ENCODE data around the gene PTPRD. TPM values are rescaled to one million over a fixed set of nuclear protein-coding genes. Genes with fewer than 3 reads are reported as not detected.

Gene PTPRD
- polyA plus RNA-seq, 4 donors: 99.8 to 230 (median 118) TPM

DNA sequence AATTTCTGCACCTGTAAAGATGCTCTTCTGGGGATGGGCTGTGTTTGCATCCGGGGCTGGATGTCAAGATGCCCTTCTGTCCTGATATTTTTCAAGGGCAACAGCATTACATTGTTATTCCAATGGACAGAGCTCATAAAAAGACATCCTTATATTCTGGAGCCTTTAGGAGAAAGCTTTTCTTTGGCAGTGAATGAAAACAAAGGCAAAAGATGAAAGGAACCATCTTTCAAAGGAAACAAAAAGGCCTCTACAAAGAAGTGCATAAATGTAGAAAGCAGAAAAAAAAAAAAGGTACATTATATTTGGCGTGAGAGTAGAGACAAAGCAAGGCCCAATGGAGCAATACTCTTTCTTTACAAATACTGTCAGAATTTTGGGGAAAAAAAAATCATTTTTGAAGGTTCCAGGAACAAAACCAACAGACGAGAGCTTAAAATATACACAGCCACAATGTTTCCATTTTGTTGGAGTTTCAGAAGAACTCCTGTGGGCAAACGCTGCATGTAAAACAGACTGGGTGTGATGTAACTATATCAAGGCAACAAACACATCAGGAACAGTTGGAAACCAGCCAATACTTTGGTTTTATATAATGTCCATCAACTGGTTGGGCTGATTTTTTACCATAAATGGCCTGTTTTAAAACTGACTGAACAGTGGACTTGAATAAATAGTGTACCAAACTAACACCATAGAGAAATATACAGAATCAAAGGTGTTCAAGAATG, 1927.7 kb downstream of the PTPRD start:
- DNase-seq (ENCODE audit: low read depth in 4 of 4, low spot score in 3 of 4): no peak

- DNase-seq (ENCODE audit: low read depth in 4 of 4, low spot score in 3 of 4): no peak
Observed at GRCh38 chr9:8683496-8683895, 1929.3 kb downstream of the PTPRD start.

DNA sequence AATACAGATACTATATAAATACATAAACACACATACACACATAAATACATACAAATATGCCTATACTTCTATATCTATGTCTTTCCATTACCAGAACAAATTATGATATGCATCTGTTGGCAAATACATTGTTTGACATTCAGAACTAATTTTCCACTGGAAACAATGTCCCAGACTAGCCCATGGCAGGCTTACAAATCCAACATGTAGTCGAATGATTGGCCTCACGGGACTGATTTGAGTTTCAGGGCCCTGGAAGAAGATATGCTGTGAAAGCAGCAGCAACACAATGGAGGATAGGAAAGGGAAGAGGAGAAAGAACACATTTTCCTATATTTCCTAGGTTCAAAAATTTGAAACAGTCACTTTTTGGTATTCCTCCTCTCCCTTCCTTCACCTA, 1932.1 kb downstream of the PTPRD start:
- no peak for DNase-seq (ENCODE audit: low read depth in 4 of 4, low spot score in 3 of 4)

DNA sequence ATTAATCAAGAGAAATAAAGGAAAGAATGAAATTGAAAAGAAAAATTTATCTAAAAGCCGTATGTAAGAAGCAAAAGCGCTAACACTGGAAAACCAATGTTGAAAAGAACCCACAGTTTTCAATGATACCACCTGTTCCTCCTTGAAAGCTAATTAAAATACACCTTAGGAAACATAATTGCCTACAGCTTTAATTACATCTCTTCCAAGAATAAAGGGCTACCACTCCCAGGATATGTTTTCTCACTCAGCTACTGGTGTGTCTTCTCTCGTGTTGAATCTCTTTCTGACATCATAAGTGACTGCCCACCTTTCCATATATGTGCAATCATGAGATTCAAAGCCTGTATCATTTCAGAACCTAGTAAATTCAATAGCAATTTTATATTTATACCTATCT, 1932.6 kb downstream of the PTPRD start:
- no peak for DNase-seq (ENCODE audit: low read depth in 4 of 4, low spot score in 3 of 4)

- DNase-seq (ENCODE audit: low read depth in 4 of 4, low spot score in 3 of 4): no peak
Observed at GRCh38 chr9:8679371-8679822, 1933.4 kb downstream of the PTPRD start.

DNA sequence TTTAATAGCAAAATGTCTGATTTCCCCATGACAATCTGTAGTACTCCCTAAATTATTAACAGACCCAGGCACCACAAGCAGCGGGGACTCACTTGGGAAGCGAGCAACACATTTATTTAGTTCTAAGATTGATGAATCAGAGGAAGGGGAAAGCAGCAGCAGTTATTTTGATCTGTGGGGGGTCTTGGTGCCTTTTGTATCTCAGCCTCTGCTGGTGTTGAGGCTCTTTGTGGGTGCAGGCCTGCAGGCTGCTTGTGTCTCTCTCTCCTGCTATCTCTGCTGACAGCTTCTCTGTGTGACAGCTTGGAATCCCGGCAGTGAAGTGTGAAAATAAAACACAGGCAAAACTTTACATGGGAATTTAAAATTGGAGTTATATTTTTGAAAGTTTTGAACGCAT, 1935.1 kb downstream of the PTPRD start:
- DNase-seq (ENCODE audit: low read depth in 4 of 4, low spot score in 3 of 4): no peak

GRCh38 chr9:8674536-8674935, 1938.3 kb downstream of the PTPRD start:
- DNase-seq (ENCODE audit: low read depth in 4 of 4, low spot score in 3 of 4): no peak

DNA sequence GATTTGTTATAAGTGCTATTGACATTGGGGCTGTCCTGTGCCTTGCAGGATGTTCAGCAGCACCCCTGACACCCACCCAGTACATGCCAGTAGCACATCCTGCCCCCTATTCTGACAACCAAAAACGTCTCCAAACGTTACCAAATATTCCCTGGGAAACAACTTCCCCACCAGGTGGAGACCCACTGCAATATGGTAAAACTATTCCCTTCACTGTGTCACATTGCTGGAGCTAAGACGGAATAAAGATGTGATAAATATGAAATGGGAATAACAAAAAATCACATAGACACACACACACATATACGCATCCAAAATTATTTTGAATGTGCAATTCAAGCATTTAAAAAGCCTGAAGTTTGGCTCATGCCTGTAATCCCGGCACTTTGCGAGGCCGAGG, 1939.0 kb downstream of the PTPRD start:
- no peak for DNase-seq (ENCODE audit: low read depth in 4 of 4, low spot score in 3 of 4)

GRCh38 chr9:8670751-8671150, 1942.1 kb downstream of the PTPRD start:
- no peak for DNase-seq (ENCODE audit: low read depth in 4 of 4, low spot score in 3 of 4)

- DNase-seq (ENCODE audit: low read depth in 4 of 4, low spot score in 3 of 4): no peak
Observed at GRCh38 chr9:8668751-8669150, 1944.1 kb downstream of the PTPRD start.

DNA sequence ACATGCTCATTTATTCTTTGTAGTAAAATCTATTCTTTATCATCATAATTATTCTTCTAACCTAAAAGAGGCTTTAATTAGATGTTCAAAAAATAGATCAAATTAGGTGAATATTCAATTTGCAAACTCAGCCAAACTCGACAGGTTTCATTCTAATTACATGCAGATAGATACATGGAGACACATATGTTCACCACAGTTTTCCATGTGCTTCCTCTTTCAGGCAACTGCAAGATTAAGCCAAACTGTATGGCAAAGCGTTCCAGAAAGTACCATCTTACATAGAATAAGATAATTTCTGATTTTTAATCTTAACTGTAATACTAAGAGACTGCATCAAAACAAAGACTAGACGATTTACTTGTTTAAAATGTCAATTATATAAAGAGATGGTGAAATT, 1944.6 kb downstream of the PTPRD start:
- DNase-seq (ENCODE audit: low read depth in 4 of 4, low spot score in 3 of 4): no peak

DNA sequence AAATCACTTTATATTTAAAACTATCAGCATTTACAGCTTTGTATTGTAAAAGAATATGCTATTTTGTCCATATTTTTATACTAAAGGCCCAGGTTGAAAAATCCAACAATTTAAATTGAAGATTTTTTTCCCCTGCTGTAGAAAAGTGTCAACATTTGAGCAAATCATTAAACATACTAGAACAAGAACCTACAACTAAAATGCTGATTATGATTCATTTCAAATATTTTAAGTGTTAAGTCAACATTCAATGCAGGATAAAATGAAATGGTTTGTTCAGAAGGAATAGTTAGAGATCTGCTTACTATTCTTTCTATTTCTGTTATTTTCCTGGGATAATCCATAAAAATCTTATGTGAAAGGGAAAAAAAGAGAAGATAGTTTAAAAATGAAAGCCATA, 1946.7 kb downstream of the PTPRD start:
- no peak for DNase-seq (ENCODE audit: low read depth in 4 of 4, low spot score in 3 of 4)

DNA sequence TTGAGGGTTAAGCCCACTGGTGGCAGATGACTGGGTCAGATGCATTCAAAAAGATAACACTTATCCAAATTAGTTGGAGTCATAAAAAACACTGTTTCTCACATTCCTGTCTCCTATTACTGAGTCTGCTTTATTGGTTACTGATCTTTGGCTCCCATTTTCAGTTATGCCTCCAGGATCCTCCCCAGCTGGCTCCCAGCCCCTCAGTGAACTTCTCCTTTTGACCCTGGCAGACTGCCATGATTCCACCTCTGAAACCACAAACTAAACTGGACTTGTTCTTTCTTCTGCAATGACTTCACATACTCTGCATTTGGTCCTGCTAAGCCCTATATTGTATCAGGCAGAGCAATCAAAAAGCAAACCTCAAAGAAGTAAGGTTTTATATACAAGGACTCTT, 1952.4 kb downstream of the PTPRD start:
- DNase-seq (ENCODE audit: low read depth in 4 of 4, low spot score in 3 of 4): peak; percentile 31 to 45 (median 33)

DNA sequence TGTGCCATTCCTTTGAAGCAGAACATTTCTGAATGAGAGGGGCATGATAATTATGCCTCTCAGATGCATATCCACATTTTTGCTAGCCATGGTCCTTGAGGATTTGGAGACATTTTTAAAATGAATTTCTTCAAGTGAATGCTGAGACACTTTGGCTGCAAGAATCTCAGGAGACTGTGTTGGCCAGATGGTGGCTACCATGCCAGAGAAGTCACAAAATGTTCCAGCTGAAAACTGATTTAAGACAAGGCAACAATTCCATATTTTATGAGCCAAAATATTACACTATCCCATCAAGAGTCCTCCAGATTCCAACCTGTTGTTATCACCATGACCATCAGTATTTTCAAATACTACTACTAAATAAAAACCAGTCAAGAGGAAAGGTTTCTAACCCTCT, 1953.7 kb downstream of the PTPRD start:
- DNase-seq (ENCODE audit: low read depth in 4 of 4, low spot score in 3 of 4): no peak

- DNase-seq (ENCODE audit: low read depth in 4 of 4, low spot score in 3 of 4): no peak
Observed at GRCh38 chr9:8655071-8655470, 1957.7 kb downstream of the PTPRD start.

DNA sequence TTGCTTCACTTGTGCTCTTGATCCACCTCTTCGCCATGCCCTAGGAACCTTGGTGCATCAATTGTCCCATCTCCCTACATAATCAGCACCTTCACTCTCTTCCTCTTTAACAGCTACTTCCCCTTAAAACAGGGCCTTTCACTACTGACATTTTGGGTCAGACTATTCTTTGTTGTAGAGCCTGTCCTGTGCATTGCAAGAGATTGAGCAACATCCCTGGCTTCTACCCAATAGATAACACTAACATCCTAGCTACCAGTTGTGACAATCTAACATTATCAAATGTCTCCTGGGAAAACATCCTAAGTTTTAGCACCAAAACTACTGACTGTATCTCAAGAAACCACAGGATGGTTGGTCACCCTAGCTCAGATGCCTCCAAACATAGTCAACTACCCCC, 1958.9 kb downstream of the PTPRD start:
- DNase-seq (ENCODE audit: low read depth in 4 of 4, low spot score in 3 of 4): no peak

GRCh38 chr9:8653111-8653510, 1959.7 kb downstream of the PTPRD start:
- DNase-seq (ENCODE audit: low read depth in 4 of 4, low spot score in 3 of 4): no peak

DNA sequence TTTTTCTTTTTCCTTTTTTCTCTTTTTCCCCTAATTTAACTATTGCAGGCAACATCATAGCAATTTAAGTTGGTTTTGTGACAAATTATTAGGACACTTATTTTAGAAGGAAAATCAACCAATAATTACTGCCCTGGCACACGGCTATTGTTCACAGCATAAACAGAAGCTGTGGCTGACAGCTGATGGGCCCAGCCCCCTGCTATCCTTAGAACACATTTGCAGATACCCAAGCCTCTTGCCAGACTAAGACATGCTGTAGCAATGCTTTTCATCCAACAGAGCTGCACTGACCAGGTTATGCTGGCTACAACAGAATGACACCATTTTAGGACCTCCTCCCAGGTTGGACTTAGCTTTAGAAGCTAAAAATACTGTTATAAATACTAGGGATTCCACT, 1960.5 kb downstream of the PTPRD start:
- DNase-seq (ENCODE audit: low read depth in 4 of 4, low spot score in 3 of 4): no peak

DNA sequence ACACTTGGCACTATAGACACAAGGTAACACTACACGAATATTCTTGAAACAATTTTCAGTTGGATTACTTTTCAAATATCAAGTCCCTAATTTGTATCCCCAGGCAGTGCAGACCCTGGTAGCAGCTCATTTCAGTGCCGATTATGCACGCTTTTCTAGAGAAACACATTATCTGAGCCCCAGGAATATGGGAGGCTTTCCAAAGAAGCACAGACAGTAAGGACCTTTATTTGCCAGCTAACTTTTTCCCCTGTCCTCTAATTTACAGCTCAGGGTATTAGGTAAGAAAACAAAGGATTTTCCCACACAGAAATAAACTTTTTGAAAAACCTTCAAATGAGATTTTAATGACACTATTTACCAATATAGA, 1961.0 kb downstream of the PTPRD start:
- no peak for DNase-seq (ENCODE audit: low read depth in 4 of 4, low spot score in 3 of 4)

DNA sequence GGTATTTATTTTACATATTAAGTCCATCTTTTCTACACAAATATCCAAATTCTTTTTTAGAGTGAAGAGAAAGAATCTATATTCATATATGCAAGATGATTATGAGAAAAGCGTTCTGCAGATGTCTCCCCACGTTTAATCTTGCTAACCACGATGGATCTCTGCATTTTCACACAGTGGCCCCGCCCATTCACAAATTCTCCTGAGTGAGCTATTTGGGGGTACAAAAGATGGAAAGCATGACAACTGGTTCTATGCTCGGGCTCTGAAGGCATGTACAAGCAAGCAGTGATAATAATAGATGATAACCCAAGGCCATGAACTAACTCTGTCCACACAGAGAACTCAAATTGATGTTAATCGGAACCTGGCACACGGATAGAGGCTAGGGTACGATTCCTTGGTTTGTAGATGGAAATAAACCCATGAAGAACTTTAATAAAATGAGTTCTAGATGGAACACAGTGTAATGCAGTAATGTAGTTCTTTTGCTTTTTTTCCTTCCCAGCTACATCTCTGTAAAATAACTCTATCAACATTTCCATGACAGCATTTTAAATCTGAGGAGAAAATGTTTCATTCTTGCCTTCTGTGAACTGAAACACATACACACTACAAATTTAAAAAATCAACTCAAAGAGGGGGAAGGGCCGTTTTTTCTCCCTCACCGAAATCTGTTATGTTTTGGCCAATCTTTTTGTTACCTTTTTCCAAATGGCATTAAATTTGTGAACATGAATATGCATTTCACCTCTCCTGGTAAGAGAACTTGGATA, 1961.5 kb downstream of the PTPRD start:
- no peak for DNase-seq (ENCODE audit: low read depth in 4 of 4, low spot score in 3 of 4)

GRCh38 chr9:8649807-8650206, 1963.0 kb downstream of the PTPRD start:
- no peak for DNase-seq (ENCODE audit: low read depth in 4 of 4, low spot score in 3 of 4)

GRCh38 chr9:8649160-8649559, 1963.6 kb downstream of the PTPRD start:
- no peak for DNase-seq (ENCODE audit: low read depth in 4 of 4, low spot score in 3 of 4)

All from left renal pelvis (tissue), 4 donors.